GM23338 (cell line): Measurements from ENCODE around the gene GP9. TPM values are rescaled to one million over a fixed set of nuclear protein-coding genes. Genes with fewer than 3 reads are reported as not detected.

Experiments
- ATAC-seq: fragments of 200-7000 bp; cut with Tn5 transposase; 3 replicates; pipeline ENCODE4 v1.9.1; 2020
- DNase-seq: peaks from one replicate; pipeline ENCODE4 v3.0.0-alpha.2; 2015; ENCODE audit warnings: low spot score
- H2AFZ ChIP-seq: fragments of 200-600 bp; sonication (generic); 2 replicates; pipeline ENCODE4 v1.8.0; 2016; ENCODE audit warnings: antibody characterized with exemption, mild to moderate bottlenecking, moderate library complexity
- H3F3A ChIP-seq: fragments of 200-600 bp; sonication (generic); replicated peaks from 2 replicates; pipeline ENCODE4 v1.8.0; 2017; ENCODE audit warnings: antibody characterized with exemption, mixed run types, low read depth
- H3K27ac ChIP-seq: fragments of 200-600 bp; sonication (generic); 2 replicates; pipeline ENCODE4 v1.6.1; 2016; ENCODE audit warnings: low read depth
- H3K27me3 ChIP-seq: fragments of 200-600 bp; sonication (generic); 2 replicates; pipeline ENCODE4 v1.8.0; 2016; ENCODE audit warnings: mild to moderate bottlenecking, mixed run types, moderate library complexity; ENCODE audit not compliant: insufficient read depth
- H3K36me3 ChIP-seq: fragments of 200-600 bp; sonication (generic); 2 replicates; pipeline ENCODE4 v1.8.0; 2016; ENCODE audit warnings: mild to moderate bottlenecking; ENCODE audit not compliant: insufficient read depth
- H3K4me1 ChIP-seq: fragments of 200-600 bp; sonication (generic); 2 replicates; pipeline ENCODE4 v1.8.0; 2016; ENCODE audit warnings: mild to moderate bottlenecking, moderate library complexity; ENCODE audit not compliant: insufficient read depth
- H3K4me2 ChIP-seq: fragments of 200-600 bp; sonication (generic); 2 replicates; pipeline ENCODE4 v1.7.1; 2017; ENCODE audit warnings: mixed run types
- H3K4me3 ChIP-seq: fragments of 200-600 bp; sonication (generic); 2 replicates; pipeline ENCODE4 v1.6.1; 2016; ENCODE audit warnings: mixed run types
- H3K79me2 ChIP-seq: fragments of 200-600 bp; sonication (generic); replicated peaks from 2 replicates; pipeline ENCODE4 v1.8.0; 2017; ENCODE audit warnings: mild to moderate bottlenecking; ENCODE audit not compliant: insufficient read depth
- H3K9me2 ChIP-seq: fragments of 200-600 bp; sonication (generic); 2 replicates; pipeline ENCODE4 v1.8.0; 2017; ENCODE audit not compliant: insufficient read depth
- H4K20me1 ChIP-seq: fragments of 200-600 bp; sonication (generic); replicated peaks from 2 replicates; pipeline ENCODE4 v1.8.0; 2017; ENCODE audit warnings: mild to moderate bottlenecking; ENCODE audit not compliant: insufficient read depth
- H3K27ac Mint-ChIP-seq: 2 replicates; pipeline ENCODE4 v1.8.0; 2020; ENCODE audit warnings: inconsistent platforms, mild to moderate bottlenecking, moderate library complexity, mixed read lengths
- H3K27me3 Mint-ChIP-seq: 3 replicates; pipeline ENCODE4 v1.8.0; 2022; ENCODE audit warnings: low read depth, mild to moderate bottlenecking, moderate library complexity, mixed read lengths, inconsistent platforms; ENCODE audit not compliant: insufficient read depth, poor library complexity
- H3K36me3 Mint-ChIP-seq: 3 replicates; pipeline ENCODE4 v1.8.0; 2021; ENCODE audit warnings: low read depth, mild to moderate bottlenecking, inconsistent platforms, moderate library complexity, mixed read lengths
- H3K4me1 Mint-ChIP-seq: 3 replicates; pipeline ENCODE4 v1.8.0; 2020; ENCODE audit warnings: mild to moderate bottlenecking, inconsistent platforms, mixed read lengths
- H3K4me3 Mint-ChIP-seq: 3 replicates; pipeline ENCODE4 v1.8.0; 2021; ENCODE audit warnings: moderate library complexity, mild to moderate bottlenecking, inconsistent platforms, mixed read lengths
- H3K9me3 Mint-ChIP-seq: 3 replicates; pipeline ENCODE4 v1.8.0; 2020; ENCODE audit warnings: moderate library complexity, mild to moderate bottlenecking, inconsistent platforms, mixed read lengths
- CREB1 ChIP-seq: fragments of 250-450 bp; sonication (Bioruptor Pico); IDR thresholded peaks from 2 replicates; pipeline ENCODE4 v1.5.0; 2020; ENCODE audit warnings: low read depth, mild to moderate bottlenecking, moderate library complexity
- EZH2 ChIP-seq: fragments of 200-600 bp; sonication (generic); IDR thresholded peaks from one replicate; pipeline ENCODE4 v1.8.0; 2017; ENCODE audit warnings: antibody characterized with exemption, mild to moderate bottlenecking, low read depth; ENCODE audit not compliant: unreplicated experiment
- EZH2phosphoT487 ChIP-seq: fragments of 200-600 bp; sonication (generic); IDR thresholded peaks from one replicate; pipeline ENCODE4 v1.8.1; 2018; ENCODE audit warnings: antibody characterized with exemption; ENCODE audit not compliant: unreplicated experiment
- JUNB ChIP-seq: IDR thresholded peaks from one replicate; pipeline ENCODE4 v1.6.1; 2016; ENCODE audit warnings: antibody characterized with exemption; ENCODE audit not compliant: unreplicated experiment
- NANOG ChIP-seq: IDR thresholded peaks from 2 replicates; pipeline ENCODE4 v1.6.1; 2016; ENCODE audit warnings: antibody characterized with exemption, borderline replicate concordance
- POLR2AphosphoS5 ChIP-seq: IDR thresholded peaks from 2 replicates; pipeline ENCODE4 v1.6.1; 2016; ENCODE audit warnings: antibody characterized with exemption, low read depth
- STAT1 ChIP-seq: IDR thresholded peaks from one replicate; pipeline ENCODE4 v1.6.1; 2016; ENCODE audit warnings: antibody characterized with exemption; ENCODE audit not compliant: unreplicated experiment
- ZNF114 ChIP-seq: fragments of 250-450 bp; sonication (Bioruptor Pico); IDR thresholded peaks from 2 replicates; pipeline ENCODE4 v1.5.0; 2020; ENCODE audit warnings: mild to moderate bottlenecking, moderate library complexity
- ZNF331 ChIP-seq: fragments of 250-450 bp; sonication (Bioruptor Pico); IDR thresholded peaks from 2 replicates; pipeline ENCODE4 v1.5.0; 2020; ENCODE audit warnings: low read depth, mild to moderate bottlenecking, moderate library complexity
- polyA plus RNA-seq: library from polyadenylated mRNA; unstranded; fragments of >200 nt; fragmentation: Nextera tagmentation; extraction: Ambion mirVana; gene quantifications from 2 replicates; pipeline ENCODE4 v1.2.1, GENCODE V29; 2016
- total RNA-seq: library from RNA; depleted of rRNA; stranded (reverse); fragments of >200 nt; shearing (Covaris generic); gene quantifications from 2 replicates; pipeline ENCODE4 v1.2.3, GENCODE V29; 2014
- TF ChIP-seq, protein P1 (sequence below): IDR thresholded peaks from 2 replicates; pipeline ENCODE4 v1.6.1; 2016; ENCODE audit warnings: antibody characterized with exemption
- TF ChIP-seq, protein P2 (sequence below): IDR thresholded peaks from one replicate; pipeline ENCODE4 v1.6.1; 2018; ENCODE audit warnings: antibody characterized with exemption; ENCODE audit not compliant: unreplicated experiment
- TF ChIP-seq, protein P3 (sequence below), 2 experiments: fragments of 200-600 bp in 1 of 2; sonication (generic) in 1 of 2; conservative IDR thresholded peaks; 2 replicates each; pipeline versions ENCODE4 v1.5.1 to v1.6.1; 2016 to 2017; ENCODE audit warnings: antibody characterized with exemption in 2 of 2, low read depth in 2 of 2, mild to moderate bottlenecking in 2 of 2, moderate library complexity in 1 of 2

The GP9 gene
- total and polyA plus RNA-seq, 2 experiments from 2014 or later: not detected

DNA sequence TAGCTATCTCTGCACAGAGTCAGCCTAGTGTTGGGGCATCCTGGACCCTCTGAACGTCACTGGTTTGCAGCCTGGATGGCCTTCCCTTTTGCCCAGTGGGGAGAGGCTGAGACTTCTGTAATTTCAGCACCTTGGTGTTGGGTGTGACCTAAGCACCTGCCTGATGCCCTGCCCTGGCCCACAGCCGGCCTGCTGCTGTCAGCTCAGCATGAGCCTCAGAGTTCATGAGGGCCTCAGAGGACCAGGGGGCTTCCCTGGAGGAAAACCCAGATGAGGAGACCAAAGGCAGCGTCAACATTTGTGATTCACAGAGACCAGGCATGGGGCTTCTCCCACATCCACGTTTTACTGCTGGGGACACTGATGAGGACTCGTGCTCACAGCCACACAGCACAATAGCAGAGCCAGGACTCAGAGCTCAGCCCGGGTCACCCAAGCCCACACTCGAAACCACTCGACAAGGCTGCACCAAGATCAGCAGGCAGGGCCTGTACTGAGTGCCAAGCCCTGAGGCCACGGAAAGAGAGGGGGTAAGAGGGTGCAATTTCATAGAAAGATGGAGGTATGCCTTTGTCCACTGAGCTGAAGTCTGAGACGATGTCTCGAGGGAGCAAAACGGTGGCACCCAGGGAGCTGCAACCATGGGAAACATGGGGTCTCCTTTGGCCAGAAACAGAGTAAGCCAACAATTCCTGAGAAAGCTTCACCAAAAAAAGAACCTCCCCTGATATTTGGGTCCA is 9.9 kb upstream of the GP9 start:
- no peak overlapping the region for H3K4me3 ChIP-seq
- no peak for ATAC-seq
- no peaks in the 10 kb centered on the region for H4K20me1 ChIP-seq
- H3K4me3 Mint-ChIP-seq: no peak overlapping the region
- H3K36me3 Mint-ChIP-seq: peaks cover 7% of the 10 kb centered on the region
- H2AFZ ChIP-seq: no peak overlapping the region
- H3K79me2 ChIP-seq: no peaks in the 10 kb centered on the region
- peaks cover 5% of the 10 kb centered on the region; the same call in 1 of the 2 replicates for H3K36me3 ChIP-seq
- H3F3A ChIP-seq: no peaks in the 10 kb centered on the region
- H3K4me2 ChIP-seq: no peak overlapping the region
- peaks cover 6% of the 10 kb centered on the region for H3K27me3 Mint-ChIP-seq
- H3K9me3 Mint-ChIP-seq: peaks cover 7% of the 10 kb centered on the region
- H3K27ac Mint-ChIP-seq: no peak overlapping the region
- peaks cover 24% of the 10 kb centered on the region; the same call in 1 of the 2 replicates for H3K27me3 ChIP-seq
- H3K4me1 ChIP-seq: no peaks in the 10 kb centered on the region
- peaks cover 4% of the 10 kb centered on the region for H3K4me1 Mint-ChIP-seq
- H3K9me2 ChIP-seq: peaks cover 5% of the 10 kb centered on the region; the same call in 1 of the 2 replicates
- no peak for DNase-seq
- no peak overlapping the region for H3K27ac ChIP-seq
- no peak for TF ChIP-seq EZH2phosphoT487
- TF ChIP-seq ZNF331: no peak
- TF ChIP-seq, protein P1, sequence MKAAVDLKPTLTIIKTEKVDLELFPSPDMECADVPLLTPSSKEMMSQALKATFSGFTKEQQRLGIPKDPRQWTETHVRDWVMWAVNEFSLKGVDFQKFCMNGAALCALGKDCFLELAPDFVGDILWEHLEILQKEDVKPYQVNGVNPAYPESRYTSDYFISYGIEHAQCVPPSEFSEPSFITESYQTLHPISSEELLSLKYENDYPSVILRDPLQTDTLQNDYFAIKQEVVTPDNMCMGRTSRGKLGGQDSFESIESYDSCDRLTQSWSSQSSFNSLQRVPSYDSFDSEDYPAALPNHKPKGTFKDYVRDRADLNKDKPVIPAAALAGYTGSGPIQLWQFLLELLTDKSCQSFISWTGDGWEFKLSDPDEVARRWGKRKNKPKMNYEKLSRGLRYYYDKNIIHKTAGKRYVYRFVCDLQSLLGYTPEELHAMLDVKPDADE: no peak
- no peak for TF ChIP-seq EZH2
- TF ChIP-seq NANOG: no peak
- no peak for TF ChIP-seq POLR2AphosphoS5
- TF ChIP-seq, protein P2, sequence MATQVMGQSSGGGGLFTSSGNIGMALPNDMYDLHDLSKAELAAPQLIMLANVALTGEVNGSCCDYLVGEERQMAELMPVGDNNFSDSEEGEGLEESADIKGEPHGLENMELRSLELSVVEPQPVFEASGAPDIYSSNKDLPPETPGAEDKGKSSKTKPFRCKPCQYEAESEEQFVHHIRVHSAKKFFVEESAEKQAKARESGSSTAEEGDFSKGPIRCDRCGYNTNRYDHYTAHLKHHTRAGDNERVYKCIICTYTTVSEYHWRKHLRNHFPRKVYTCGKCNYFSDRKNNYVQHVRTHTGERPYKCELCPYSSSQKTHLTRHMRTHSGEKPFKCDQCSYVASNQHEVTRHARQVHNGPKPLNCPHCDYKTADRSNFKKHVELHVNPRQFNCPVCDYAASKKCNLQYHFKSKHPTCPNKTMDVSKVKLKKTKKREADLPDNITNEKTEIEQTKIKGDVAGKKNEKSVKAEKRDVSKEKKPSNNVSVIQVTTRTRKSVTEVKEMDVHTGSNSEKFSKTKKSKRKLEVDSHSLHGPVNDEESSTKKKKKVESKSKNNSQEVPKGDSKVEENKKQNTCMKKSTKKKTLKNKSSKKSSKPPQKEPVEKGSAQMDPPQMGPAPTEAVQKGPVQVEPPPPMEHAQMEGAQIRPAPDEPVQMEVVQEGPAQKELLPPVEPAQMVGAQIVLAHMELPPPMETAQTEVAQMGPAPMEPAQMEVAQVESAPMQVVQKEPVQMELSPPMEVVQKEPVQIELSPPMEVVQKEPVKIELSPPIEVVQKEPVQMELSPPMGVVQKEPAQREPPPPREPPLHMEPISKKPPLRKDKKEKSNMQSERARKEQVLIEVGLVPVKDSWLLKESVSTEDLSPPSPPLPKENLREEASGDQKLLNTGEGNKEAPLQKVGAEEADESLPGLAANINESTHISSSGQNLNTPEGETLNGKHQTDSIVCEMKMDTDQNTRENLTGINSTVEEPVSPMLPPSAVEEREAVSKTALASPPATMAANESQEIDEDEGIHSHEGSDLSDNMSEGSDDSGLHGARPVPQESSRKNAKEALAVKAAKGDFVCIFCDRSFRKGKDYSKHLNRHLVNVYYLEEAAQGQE: no peak
- no peak for TF ChIP-seq ZNF114 (CRISPR knock-in tag)
- no peak for TF ChIP-seq CREB1

DNA sequence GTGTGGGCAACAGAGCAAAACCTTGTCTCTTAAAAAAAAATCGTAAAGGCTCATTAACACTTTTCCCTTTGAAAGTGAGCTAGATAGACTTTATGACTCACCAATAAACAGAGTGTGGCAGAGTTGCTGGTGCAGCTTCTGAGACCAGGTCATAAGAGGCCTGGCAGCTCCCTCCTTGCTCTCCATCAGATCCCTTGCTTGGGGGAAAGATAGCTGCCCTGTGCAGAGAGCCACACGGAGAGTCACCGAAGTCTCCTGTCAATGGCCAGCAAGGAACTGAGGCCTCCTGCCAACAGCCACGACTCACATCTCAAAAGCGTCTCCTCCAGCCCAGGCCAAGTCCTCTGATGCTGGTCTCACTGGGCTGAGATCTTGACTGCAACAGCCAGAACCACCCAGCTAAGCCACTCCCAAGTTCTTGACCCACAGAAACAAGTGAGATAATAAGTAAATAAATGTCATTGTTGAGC is 8.7 kb upstream of the GP9 start:
- ATAC-seq (no peak), DNase-seq (no peak)
- no peak overlapping the region for H3K27ac Mint-ChIP-seq
- H4K20me1 ChIP-seq: no peaks in the 10 kb centered on the region
- H3K4me1 Mint-ChIP-seq: peaks cover 4% of the 10 kb centered on the region
- H3K4me2 ChIP-seq: no peak overlapping the region
- H3K4me3 Mint-ChIP-seq: no peak overlapping the region
- H3K27ac ChIP-seq: no peak overlapping the region
- H3K27me3 Mint-ChIP-seq: no peaks in the 10 kb centered on the region
- no peaks in the 10 kb centered on the region for H3F3A ChIP-seq
- H3K9me3 Mint-ChIP-seq: peaks cover 7% of the 10 kb centered on the region
- peaks cover 13% of the 10 kb centered on the region; the same call in 1 of the 2 replicates for H3K27me3 ChIP-seq
- H3K79me2 ChIP-seq: no peaks in the 10 kb centered on the region
- peaks cover 7% of the 10 kb centered on the region for H3K36me3 Mint-ChIP-seq
- no peak overlapping the region for H3K4me3 ChIP-seq
- no peaks in the 10 kb centered on the region for H3K4me1 ChIP-seq
- H3K36me3 ChIP-seq: peaks cover 5% of the 10 kb centered on the region; the same call in 1 of the 2 replicates
- no peak overlapping the region for H2AFZ ChIP-seq
- H3K9me2 ChIP-seq: peaks cover 5% of the 10 kb centered on the region; the same call in 1 of the 2 replicates
- TF ChIP-seq EZH2: no peak
- TF ChIP-seq STAT1: no peak
- TF ChIP-seq, protein P3, sequence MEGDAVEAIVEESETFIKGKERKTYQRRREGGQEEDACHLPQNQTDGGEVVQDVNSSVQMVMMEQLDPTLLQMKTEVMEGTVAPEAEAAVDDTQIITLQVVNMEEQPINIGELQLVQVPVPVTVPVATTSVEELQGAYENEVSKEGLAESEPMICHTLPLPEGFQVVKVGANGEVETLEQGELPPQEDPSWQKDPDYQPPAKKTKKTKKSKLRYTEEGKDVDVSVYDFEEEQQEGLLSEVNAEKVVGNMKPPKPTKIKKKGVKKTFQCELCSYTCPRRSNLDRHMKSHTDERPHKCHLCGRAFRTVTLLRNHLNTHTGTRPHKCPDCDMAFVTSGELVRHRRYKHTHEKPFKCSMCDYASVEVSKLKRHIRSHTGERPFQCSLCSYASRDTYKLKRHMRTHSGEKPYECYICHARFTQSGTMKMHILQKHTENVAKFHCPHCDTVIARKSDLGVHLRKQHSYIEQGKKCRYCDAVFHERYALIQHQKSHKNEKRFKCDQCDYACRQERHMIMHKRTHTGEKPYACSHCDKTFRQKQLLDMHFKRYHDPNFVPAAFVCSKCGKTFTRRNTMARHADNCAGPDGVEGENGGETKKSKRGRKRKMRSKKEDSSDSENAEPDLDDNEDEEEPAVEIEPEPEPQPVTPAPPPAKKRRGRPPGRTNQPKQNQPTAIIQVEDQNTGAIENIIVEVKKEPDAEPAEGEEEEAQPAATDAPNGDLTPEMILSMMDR (conservative IDR thresholded peaks at IDR 0.05; ENCODE audit: low read depth in 2 of 2): no peak
- no peak for TF ChIP-seq CREB1
- no peak for TF ChIP-seq JUNB
- TF ChIP-seq ZNF114 (CRISPR knock-in tag): no peak
- TF ChIP-seq POLR2AphosphoS5: no peak
